ENCODE data around the gene OARD1.
A peak's percentile ranks its signal among the peaks of the same experiment; 100 is the strongest.
"Not testable (repeated sequence)": the region's sequence is repeated elsewhere in the genome, so short reads cannot be mapped to it uniquely, and the experiment has no call there.

OARD1 gene, protein sequence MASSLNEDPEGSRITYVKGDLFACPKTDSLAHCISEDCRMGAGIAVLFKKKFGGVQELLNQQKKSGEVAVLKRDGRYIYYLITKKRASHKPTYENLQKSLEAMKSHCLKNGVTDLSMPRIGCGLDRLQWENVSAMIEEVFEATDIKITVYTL

DNA sequence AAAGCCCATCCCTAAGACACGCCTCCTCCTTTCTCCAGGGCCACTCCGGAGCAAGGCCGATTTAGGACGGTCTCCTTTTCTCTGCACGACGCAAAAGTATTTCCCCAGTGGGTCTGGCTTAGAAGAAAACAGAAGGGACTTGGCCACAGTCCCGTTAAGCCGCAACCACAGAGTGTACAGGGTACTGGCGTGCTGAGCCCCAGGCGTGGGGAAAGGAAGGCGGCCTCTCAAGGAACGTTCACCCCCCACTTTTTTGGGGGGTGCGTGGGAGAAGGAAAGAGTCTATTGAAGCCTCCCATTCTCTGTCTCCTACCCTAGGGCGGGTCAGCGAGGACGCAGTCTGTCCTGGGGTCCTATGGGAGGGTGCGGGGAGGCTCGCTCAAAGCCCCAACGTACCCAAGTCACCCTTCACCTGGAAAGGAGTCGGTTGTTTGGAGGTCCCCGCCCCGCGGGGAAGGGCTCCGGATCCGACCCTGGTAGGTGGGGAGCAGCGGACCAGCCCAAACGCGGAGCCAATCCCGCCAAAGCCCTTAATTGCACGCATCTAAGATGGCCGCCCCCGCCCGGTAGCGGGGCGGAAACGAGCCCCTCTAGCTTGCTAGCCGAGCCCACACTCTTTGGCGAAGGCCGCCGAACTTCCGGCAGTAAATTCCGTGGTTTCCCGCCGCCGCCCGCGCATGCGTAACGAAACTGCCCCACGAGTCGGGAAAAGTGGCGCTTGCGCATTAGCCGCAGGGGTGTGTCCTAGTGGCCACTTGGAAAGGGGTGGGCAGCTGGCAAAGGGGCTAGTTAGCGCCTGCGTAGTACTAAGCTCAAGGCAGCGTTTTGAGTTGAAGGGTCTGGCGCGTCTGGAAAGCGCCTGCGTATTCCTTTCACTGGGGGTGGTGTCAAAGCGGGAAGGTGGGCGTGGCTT, at the start of gene OARD1:
OARD1 (minus strand) TSS at position 434 of the 913 bp plus-strand sequence. CDS start 722 bp downstream, outside the sequence.
- H3K4me1 ChIP-seq (ENCODE audit: control insufficient read depth, low read depth, low read length) = peaks cover 26% of the 10 kb centered on the region
- peak within 1 kb of the TSS; percentile 98 for H3K27ac ChIP-seq (ENCODE audit: low read length)
- no peaks in the 10 kb centered on the region for H3K9me3 ChIP-seq (ENCODE audit: control insufficient read depth, low read depth, low read length)
- no peaks in the 10 kb centered on the region for H3K27me3 ChIP-seq (ENCODE audit: control insufficient read depth, insufficient read depth, low read length)
- H3K9ac ChIP-seq (ENCODE audit: low read length) = peak within 1 kb of the TSS; percentile 95
- H3K36me3 ChIP-seq (ENCODE audit: control insufficient read depth, low read depth, low read length) = peaks cover 7% of the 10 kb centered on the region
- H3K4me3 ChIP-seq (ENCODE audit: low read length) = peak within 1 kb of the TSS; percentile 74

DNA sequence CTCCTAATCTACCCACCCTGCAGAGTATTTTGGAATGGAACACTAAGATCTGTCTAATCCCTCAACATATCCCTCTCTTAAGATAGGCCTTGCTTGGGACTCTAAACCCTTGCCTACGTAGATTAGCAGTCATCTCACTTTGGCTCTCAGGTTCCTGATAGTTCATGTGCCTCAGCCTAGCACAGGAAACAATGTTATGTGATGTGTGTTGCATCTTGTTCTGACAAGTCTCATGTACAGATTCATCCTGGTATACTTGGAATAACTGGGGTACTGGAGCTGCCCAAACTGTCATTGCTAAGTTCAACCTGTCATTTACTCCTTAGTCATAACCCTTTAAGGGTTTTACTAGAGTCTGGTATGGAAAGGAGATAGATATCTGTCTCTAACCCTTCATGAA, 47.9 kb upstream of the OARD1 start:
- no peak overlapping the region for H3K27ac ChIP-seq (ENCODE audit: low read length)
- no peaks in the 10 kb centered on the region for H3K9me3 ChIP-seq (ENCODE audit: control insufficient read depth, low read depth, low read length)
- H3K9ac ChIP-seq (ENCODE audit: low read length) = no peak overlapping the region
- H3K36me3 ChIP-seq (ENCODE audit: control insufficient read depth, low read depth, low read length) = no peaks in the 10 kb centered on the region
- H3K4me3 ChIP-seq (ENCODE audit: low read length) = no peak overlapping the region
- no peaks in the 10 kb centered on the region for H3K27me3 ChIP-seq (ENCODE audit: control insufficient read depth, insufficient read depth, low read length)
- no peaks in the 10 kb centered on the region for H3K4me1 ChIP-seq (ENCODE audit: control insufficient read depth, low read depth, low read length)

DNA sequence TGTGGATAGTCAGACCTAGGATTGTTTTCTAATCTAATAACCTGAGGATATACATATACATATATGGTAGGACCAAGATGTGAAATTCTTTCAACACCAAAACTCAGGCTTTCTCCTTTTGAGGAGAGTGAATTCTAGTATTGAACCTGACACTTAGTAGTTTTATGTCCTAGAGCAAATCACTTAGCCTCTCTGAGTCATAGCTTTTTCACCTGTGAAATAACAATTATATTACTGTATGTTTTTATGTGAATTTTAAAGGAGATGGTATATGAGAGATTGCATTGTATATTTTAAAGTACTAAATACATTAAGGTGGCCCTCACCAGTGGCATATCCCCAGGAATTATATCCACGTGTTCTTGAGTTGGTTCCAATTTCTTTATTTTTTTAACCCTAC, 47.4 kb upstream of the OARD1 start:
- no peaks in the 10 kb centered on the region for H3K36me3 ChIP-seq (ENCODE audit: control insufficient read depth, low read depth, low read length)
- no peaks in the 10 kb centered on the region for H3K27me3 ChIP-seq (ENCODE audit: control insufficient read depth, insufficient read depth, low read length)
- H3K4me1 ChIP-seq (ENCODE audit: control insufficient read depth, low read depth, low read length) = no peaks in the 10 kb centered on the region
- H3K9me3 ChIP-seq (ENCODE audit: control insufficient read depth, low read depth, low read length) = no peaks in the 10 kb centered on the region
- no peak overlapping the region for H3K27ac ChIP-seq (ENCODE audit: low read length)
- H3K4me3 ChIP-seq (ENCODE audit: low read length) = no peak overlapping the region
- no peak overlapping the region for H3K9ac ChIP-seq (ENCODE audit: low read length)

DNA sequence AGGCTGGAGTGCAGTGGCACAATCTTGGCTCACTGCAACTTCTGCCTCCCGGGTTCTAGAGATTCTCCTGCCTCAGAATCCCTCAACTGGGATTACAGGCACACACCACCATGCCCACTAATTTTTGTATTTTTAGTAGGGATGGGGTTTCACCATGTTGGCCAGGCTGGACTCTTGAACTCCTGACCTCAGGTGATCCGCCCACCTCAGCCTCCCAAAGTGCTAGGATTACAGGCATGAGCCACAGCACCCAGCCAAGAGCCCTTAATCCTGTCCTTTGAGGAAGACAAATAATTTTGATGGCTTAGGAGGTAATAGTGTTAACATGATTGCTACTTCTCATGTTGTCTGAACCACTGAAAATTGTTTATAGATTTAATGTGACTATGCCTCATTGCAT, 42.9 kb upstream of the OARD1 start:
- H3K4me1 ChIP-seq (ENCODE audit: control insufficient read depth, low read depth, low read length); H3K4me3 ChIP-seq (ENCODE audit: low read length); H3K9ac ChIP-seq (ENCODE audit: low read length); H3K27ac ChIP-seq (ENCODE audit: low read length); H3K27me3 ChIP-seq (ENCODE audit: control insufficient read depth, insufficient read depth, low read length); H3K36me3 ChIP-seq (ENCODE audit: control insufficient read depth, low read depth, low read length); H3K9me3 ChIP-seq (ENCODE audit: control insufficient read depth, low read depth, low read length): not testable (repeated sequence)

DNA sequence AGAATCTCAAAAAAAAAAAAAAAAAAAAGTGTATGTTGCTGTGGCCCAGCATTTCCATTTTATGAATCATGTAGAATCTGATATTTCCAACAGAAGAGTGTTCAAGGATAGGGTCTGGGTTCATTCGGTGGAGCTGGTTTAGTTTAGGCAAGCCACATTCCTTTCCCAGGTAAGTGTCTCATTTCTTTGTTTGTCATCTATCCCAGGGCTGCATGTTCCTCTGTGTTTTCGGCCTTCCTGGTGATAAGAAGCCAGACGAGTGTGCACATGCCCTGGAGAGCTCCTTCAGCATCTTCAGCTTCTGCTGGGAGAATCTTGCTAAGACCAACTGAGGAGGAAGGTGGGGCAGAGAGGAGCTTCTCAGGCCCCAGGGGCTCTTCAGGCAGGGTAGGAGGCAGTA, 38.9 kb upstream of the OARD1 start:
- Histone ChIP-seq H3K27ac (ENCODE audit: low read length) (no peak overlapping the region), H3K4me1 (ENCODE audit: control insufficient read depth, low read depth, low read length) (no peaks in the 10 kb centered on the region), H3K36me3 (ENCODE audit: control insufficient read depth, low read depth, low read length) (no peaks in the 10 kb centered on the region), H3K9ac (ENCODE audit: low read length) (no peak overlapping the region), H3K4me3 (ENCODE audit: low read length) (no peak overlapping the region), H3K27me3 (ENCODE audit: control insufficient read depth, insufficient read depth, low read length) (no peaks in the 10 kb centered on the region), H3K9me3 (ENCODE audit: control insufficient read depth, low read depth, low read length) (no peaks in the 10 kb centered on the region)

DNA sequence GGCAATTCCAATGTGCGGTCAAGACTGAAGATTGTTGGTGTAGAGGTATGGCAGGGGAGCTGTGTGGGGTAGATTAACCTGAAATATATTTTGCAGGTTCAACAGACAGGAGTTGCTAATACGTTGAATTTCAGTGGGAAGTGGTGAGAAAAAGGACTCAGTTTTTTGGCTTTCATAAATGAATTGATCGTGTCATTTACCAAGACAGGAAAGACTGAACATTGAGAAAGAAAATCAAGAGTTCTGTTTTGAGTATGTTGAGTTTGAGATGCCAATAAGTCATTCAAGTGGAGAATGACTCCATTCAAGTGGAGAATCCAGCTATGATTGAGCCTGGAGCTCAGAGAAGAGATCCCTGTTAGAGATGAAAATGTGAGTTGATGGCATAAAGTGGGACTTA, 31.7 kb upstream of the OARD1 start:
- Histone ChIP-seq H3K27me3 (ENCODE audit: control insufficient read depth, insufficient read depth, low read length) (no peaks in the 10 kb centered on the region), H3K36me3 (ENCODE audit: control insufficient read depth, low read depth, low read length) (peaks cover 15% of the 10 kb centered on the region), H3K27ac (ENCODE audit: low read length) (no peak overlapping the region), H3K4me1 (ENCODE audit: control insufficient read depth, low read depth, low read length) (no peaks in the 10 kb centered on the region), H3K4me3 (ENCODE audit: low read length) (no peak overlapping the region), H3K9me3 (ENCODE audit: control insufficient read depth, low read depth, low read length) (no peaks in the 10 kb centered on the region), H3K9ac (ENCODE audit: low read length) (no peak overlapping the region)

DNA sequence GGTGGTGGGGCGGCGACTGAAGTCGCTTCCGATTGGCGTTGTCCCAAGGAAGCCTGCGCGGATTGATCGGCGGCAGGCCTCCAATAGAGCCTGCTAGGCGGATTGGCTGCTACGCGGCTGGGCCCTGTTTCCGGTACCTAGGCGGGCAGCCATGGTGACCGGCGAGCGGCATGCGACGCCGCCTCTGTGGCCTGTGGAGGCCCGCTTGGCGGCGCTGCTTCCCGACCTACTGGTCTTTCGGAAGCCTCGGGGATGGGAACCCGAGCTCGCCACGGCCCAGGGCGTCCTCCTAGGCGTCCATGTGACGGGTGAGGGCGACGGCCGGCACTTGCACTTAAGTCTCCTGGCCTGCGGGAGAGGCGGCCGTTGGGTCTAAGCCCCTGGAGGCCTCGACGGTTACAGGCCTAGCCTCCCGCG, 28.7 kb upstream of the OARD1 start:
- H3K4me3 ChIP-seq (ENCODE audit: low read length) = no peak overlapping the region
- no peaks in the 10 kb centered on the region for H3K4me1 ChIP-seq (ENCODE audit: control insufficient read depth, low read depth, low read length)
- H3K27ac ChIP-seq (ENCODE audit: low read length) = no peak overlapping the region
- H3K36me3 ChIP-seq (ENCODE audit: control insufficient read depth, low read depth, low read length) = peaks cover 44% of the 10 kb centered on the region
- no peaks in the 10 kb centered on the region for H3K9me3 ChIP-seq (ENCODE audit: control insufficient read depth, low read depth, low read length)
- H3K27me3 ChIP-seq (ENCODE audit: control insufficient read depth, insufficient read depth, low read length) = no peaks in the 10 kb centered on the region
- H3K9ac ChIP-seq (ENCODE audit: low read length) = no peak overlapping the region

DNA sequence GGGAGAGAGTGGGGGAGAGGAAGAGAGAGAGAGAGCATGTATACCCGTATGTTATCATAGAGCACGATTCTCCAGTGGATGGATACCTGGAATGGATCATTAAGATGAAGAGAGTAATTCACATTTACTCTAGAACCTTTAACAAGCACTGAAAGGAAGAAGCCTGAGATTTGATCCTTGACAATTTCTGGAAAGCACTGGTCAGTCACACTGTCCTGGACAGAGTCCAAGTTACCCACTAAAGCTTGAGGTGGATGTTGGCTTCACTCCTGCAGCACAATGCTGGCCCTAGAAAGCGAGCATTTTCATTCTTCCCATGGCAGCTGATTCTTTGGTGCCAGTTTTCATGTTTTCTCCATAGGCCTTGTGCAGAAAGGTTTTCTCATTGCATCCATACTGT, 26.2 kb upstream of the OARD1 start:
- no peak overlapping the region for H3K27ac ChIP-seq (ENCODE audit: low read length)
- H3K27me3 ChIP-seq (ENCODE audit: control insufficient read depth, insufficient read depth, low read length) = no peaks in the 10 kb centered on the region
- no peaks in the 10 kb centered on the region for H3K9me3 ChIP-seq (ENCODE audit: control insufficient read depth, low read depth, low read length)
- no peaks in the 10 kb centered on the region for H3K4me1 ChIP-seq (ENCODE audit: control insufficient read depth, low read depth, low read length)
- no peak overlapping the region for H3K4me3 ChIP-seq (ENCODE audit: low read length)
- H3K36me3 ChIP-seq (ENCODE audit: control insufficient read depth, low read depth, low read length) = peaks cover 69% of the 10 kb centered on the region
- no peak overlapping the region for H3K9ac ChIP-seq (ENCODE audit: low read length)

DNA sequence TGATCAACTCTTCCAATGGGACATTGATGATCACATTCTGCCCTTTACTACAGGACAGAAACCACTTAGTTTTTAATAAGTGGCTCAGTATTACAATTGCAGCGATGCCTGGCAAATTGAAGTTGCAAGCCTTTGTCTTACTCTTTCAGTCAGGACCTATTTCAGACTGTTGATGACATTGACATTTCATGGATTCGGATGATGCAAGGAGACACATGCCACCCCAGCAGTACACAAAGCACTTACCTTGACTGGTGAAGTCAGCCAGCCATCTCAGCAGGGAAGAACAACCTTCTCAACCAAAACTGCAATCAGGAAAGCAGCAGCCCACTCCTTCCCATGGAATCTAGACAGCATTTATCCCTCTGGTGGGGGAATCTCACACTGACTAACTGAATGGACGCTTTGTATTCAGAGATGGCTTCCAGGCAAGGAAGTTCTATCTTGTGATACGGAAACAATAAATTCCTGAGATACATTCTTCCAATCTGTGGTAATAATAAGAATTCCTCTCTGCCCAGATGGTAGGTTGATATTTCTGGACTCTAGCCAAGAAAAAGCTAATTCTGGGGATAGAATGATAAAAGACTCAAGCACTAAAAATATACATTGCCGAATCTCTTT, 25.4 kb upstream of the OARD1 start:
- H3K9ac ChIP-seq (ENCODE audit: low read length) = no peak overlapping the region
- no peaks in the 10 kb centered on the region for H3K4me1 ChIP-seq (ENCODE audit: control insufficient read depth, low read depth, low read length)
- peaks cover 77% of the 10 kb centered on the region for H3K36me3 ChIP-seq (ENCODE audit: control insufficient read depth, low read depth, low read length)
- H3K9me3 ChIP-seq (ENCODE audit: control insufficient read depth, low read depth, low read length) = no peaks in the 10 kb centered on the region
- no peak overlapping the region for H3K4me3 ChIP-seq (ENCODE audit: low read length)
- H3K27me3 ChIP-seq (ENCODE audit: control insufficient read depth, insufficient read depth, low read length) = no peaks in the 10 kb centered on the region
- no peak overlapping the region for H3K27ac ChIP-seq (ENCODE audit: low read length)

DNA sequence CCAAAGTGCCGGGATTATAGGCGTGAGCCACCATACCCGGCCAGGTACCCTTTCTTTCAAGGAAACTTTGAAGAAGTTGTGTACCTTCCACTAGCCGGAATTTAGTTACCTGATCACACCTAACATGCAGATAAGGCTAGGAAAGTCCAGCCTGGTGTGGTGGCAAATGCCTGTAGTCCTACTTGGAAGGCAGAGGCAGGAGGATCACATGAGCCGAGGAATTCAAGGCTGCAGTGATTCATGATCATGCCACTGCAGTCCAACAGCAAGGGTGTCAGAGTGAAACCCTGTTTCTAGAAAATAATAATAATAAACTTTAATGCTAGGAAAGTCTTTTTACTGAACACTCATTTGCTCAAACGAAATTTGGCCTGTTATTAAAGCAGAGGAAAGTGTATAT, 21.6 kb upstream of the OARD1 start:
- H3K4me1 ChIP-seq (ENCODE audit: control insufficient read depth, low read depth, low read length) = no peaks in the 10 kb centered on the region
- no peak overlapping the region for H3K4me3 ChIP-seq (ENCODE audit: low read length)
- H3K27ac ChIP-seq (ENCODE audit: low read length) = no peak overlapping the region
- no peaks in the 10 kb centered on the region for H3K27me3 ChIP-seq (ENCODE audit: control insufficient read depth, insufficient read depth, low read length)
- H3K36me3 ChIP-seq (ENCODE audit: control insufficient read depth, low read depth, low read length) = peaks cover 96% of the 10 kb centered on the region
- no peak overlapping the region for H3K9ac ChIP-seq (ENCODE audit: low read length)
- H3K9me3 ChIP-seq (ENCODE audit: control insufficient read depth, low read depth, low read length) = no peaks in the 10 kb centered on the region

DNA sequence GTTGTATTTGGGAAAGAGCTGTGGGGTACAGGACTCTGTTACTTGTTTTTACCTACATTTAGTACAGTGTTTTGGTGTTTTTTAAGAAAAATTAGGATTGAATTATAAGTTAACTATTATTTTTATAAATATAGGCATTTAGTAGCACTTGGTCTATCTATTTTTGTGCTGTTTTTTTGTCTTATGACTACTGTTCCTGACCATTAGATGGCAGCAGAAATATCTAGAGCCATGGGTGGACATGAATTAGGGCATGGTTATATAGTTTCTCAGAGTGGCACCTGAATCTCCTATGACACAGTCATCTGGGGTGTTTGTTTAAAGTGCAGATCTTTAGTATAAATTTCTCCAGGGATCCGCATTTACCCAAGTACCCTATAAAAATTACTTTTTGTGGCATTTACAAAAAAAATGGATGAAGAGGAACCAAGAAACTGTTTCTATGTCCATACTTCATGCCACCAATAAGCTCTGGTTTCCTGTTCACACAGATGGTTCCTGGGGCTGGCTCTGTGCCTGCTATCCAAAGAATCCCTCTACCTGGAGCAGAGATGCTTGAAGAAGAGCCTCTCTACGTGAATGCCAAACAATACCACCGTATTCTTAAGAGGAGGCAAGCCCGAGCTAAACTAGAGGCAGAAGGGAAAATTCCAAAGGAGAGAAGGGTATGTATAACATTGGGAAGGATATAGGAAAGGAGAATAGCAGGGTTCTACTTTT, 20.4 kb upstream of the OARD1 start:
- Histone ChIP-seq H3K36me3 (ENCODE audit: control insufficient read depth, low read depth, low read length) (peaks cover 90% of the 10 kb centered on the region), H3K4me1 (ENCODE audit: control insufficient read depth, low read depth, low read length) (no peaks in the 10 kb centered on the region), H3K27me3 (ENCODE audit: control insufficient read depth, insufficient read depth, low read length) (no peaks in the 10 kb centered on the region), H3K4me3 (ENCODE audit: low read length) (no peak overlapping the region), H3K9ac (ENCODE audit: low read length) (no peak overlapping the region), H3K9me3 (ENCODE audit: control insufficient read depth, low read depth, low read length) (no peaks in the 10 kb centered on the region), H3K27ac (ENCODE audit: low read length) (no peak overlapping the region)

All from iPS-18a (cell line).